ENCODE results near the gene PDE10A. TPM values are rescaled to one million over a fixed set of nuclear protein-coding genes. Genes with fewer than 3 reads are reported as not detected.

The PDE10A gene
- total and polyA plus RNA-seq, 9 of the 15 experiments (the other 6 are each of a cell fraction or from before 2014, with no cell fraction given): 0.04 TPM; not detected in 8

GRCh38 chr6:165422192-165422591, 240.8 kb downstream of the PDE10A start (continued):
- TF ChIP-seq MGA (IDR thresholded peaks at IDR 0.05): no peak
